Activated CD4-positive, alpha-beta T cell treated with anti-CD3 and anti-CD28 coated beads, Interleukin-2, amount 50 U/mL, for 16 hours (primary cell): ENCODE results near the gene MED14.

ENCODE experiments used
- DNase-seq: peaks from one replicate; pipeline ENCODE4 v3.0.0-alpha.2; 2020

The MED14 gene

GRCh38 chrX:40663078-40663740, 72.1 kb downstream of the MED14 start:
- DNase-seq: peak; percentile 7

- no peak for DNase-seq
These were observed 73.9 kb downstream of the MED14 start for GRCh38 chrX:40661489-40661888.

- DNase-seq: no peak
These were observed 75.0 kb downstream of the MED14 start for GRCh38 chrX:40660381-40660780.

- no peak for DNase-seq
These were observed 81.8 kb downstream of the MED14 start for GRCh38 chrX:40653535-40653934.

- no peak for DNase-seq
These were observed 82.7 kb downstream of the MED14 start for GRCh38 chrX:40652664-40653063.

- DNase-seq: peak; percentile 73
These were observed 83.6 kb downstream of the MED14 start for GRCh38 chrX:40651620-40652223.

GRCh38 chrX:40647307-40648197, 87.8 kb downstream of the MED14 start, which contains the start of gene CXorf38:
CXorf38 (minus strand) TSS chrX:40647561; CDS start chrX:40647520, 41 bp downstream.
- DNase-seq: peak; percentile 96

GRCh38 chrX:40646489-40647306, 88.6 kb downstream of the MED14 start:
- DNase-seq: peak; percentile 27

GRCh38 chrX:40644821-40645358, 90.5 kb downstream of the MED14 start:
- DNase-seq: peak; percentile 73

GRCh38 chrX:40644176-40644575, 91.2 kb downstream of the MED14 start:
- DNase-seq: no peak

- DNase-seq: no peak
These were observed 97.7 kb downstream of the MED14 start for GRCh38 chrX:40637687-40638086.

GRCh38 chrX:40632199-40632598, 103.1 kb downstream of the MED14 start:
- no peak for DNase-seq

- DNase-seq: no peak
These were observed 106.8 kb downstream of the MED14 start for GRCh38 chrX:40628506-40628905.

- DNase-seq: no peak
These were observed 110.0 kb downstream of the MED14 start for GRCh38 chrX:40625294-40625693.

- no peak for DNase-seq
These were observed 111.7 kb downstream of the MED14 start for GRCh38 chrX:40623665-40624064.

- DNase-seq: no peak
These were observed 112.2 kb downstream of the MED14 start, which contains the start of gene MPC1L for GRCh38 chrX:40623139-40623536. MPC1L (plus strand) TSS chrX:40623428; CDS start chrX:40623566, 138 bp downstream.

- no peak for DNase-seq
These were observed 112.7 kb downstream of the MED14 start for GRCh38 chrX:40622479-40623138.

GRCh38 chrX:40617566-40617965, 117.8 kb downstream of the MED14 start:
- no peak for DNase-seq

GRCh38 chrX:40615976-40616375, 119.4 kb downstream of the MED14 start:
- DNase-seq: no peak

- DNase-seq: no peak
These were observed 122.8 kb downstream of the MED14 start for GRCh38 chrX:40612511-40612910.

GRCh38 chrX:40607381-40607780, 128.0 kb downstream of the MED14 start:
- no peak for DNase-seq

- no peak for DNase-seq
These were observed 131.9 kb downstream of the MED14 start for GRCh38 chrX:40603446-40603845.
